ENCODE data around the gene STK17B. TPM values are rescaled to one million over a fixed set of nuclear protein-coding genes. Genes with fewer than 3 reads are reported as not detected.

Gene STK17B
- total RNA-seq, 1 donor, result 43.6 TPM

DNA sequence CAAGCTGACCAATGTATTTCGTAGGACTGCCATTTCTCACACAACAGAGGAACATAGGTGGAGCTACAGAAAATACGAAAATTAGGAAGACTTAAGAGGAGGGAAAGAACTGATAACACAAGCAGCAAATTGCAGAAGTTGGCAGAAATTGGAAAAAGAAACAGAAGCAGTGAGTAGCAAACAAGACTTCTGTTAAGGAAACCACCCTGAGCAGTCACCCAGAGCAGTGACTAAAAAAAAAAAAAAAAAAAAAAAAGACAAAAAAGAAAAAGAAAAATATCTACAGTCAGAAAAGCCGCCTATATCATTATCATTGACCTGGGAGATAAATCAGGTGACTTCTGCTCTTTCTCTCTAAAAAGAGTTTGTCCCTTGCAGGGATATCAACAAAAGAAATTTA is 21.4 kb downstream of the STK17B start:
- no peak overlapping the region for H3K4me3 ChIP-seq (ENCODE audit: low read depth, low read length)
- DNase-seq (ENCODE audit: low read depth), result no peak
- no peak for TF ChIP-seq CTCF (IDR thresholded peaks at IDR 0.05; ENCODE audit: insufficient read depth, low read depth, low read length)

DNA sequence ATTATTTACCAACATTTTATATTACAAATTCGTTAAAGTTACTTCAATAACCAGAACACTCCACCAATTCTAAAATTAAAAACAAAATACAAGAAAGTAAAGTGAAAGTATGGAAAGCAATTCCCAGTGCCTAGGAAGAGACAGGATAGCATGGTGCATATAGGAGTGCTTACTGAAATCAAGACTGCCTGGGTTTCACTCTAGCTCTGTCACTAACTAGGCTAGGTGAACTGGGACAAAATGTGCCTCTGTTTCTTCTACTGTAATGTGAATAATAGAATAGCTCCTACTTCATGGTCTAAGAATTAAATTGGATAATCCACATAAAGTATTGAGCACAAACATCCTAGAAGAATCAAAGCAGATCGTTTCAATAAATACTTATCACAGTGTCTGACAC is 22.6 kb downstream of the STK17B start:
- TF ChIP-seq CTCF (IDR thresholded peaks at IDR 0.05; ENCODE audit: insufficient read depth, low read depth, low read length), result no peak
- no peak overlapping the region for H3K4me3 ChIP-seq (ENCODE audit: low read depth, low read length)
- DNase-seq (ENCODE audit: low read depth), result no peak

GRCh38 chr2:196145256-196145655 is 26.1 kb downstream of the STK17B start:
- H3K4me3 ChIP-seq (ENCODE audit: low read depth, low read length), result no peak overlapping the region
- DNase-seq (ENCODE audit: low read depth), result no peak
- TF ChIP-seq CTCF (IDR thresholded peaks at IDR 0.05; ENCODE audit: insufficient read depth, low read depth, low read length), result no peak

- no peak for TF ChIP-seq CTCF (IDR thresholded peaks at IDR 0.05; ENCODE audit: insufficient read depth, low read depth, low read length)
- no peak overlapping the region for H3K4me3 ChIP-seq (ENCODE audit: low read depth, low read length)
- no peak for DNase-seq (ENCODE audit: low read depth)
Observed at GRCh38 chr2:196144513-196145126, 26.8 kb downstream of the STK17B start.

DNA sequence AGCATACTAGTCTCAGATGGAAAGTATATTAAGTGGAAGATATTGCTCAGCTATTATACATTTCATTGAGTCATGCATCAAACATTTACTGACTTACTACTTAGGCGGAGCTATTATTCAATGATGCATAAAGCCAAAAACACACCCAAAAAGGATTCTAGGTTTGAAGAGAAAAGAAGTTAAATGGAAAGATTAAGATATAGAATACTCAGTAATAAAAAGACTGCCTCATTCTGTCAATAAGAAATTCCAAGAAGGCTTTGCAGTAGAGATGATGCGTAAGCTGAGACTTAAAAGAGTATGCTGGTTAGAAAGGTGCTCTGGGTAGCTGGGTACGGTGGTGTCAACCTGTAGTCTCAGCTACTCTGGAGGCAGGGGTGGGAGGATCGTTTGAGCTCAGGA is 27.6 kb downstream of the STK17B start:
- H3K4me3 ChIP-seq (ENCODE audit: low read depth, low read length), result no peak overlapping the region
- TF ChIP-seq CTCF (IDR thresholded peaks at IDR 0.05; ENCODE audit: insufficient read depth, low read depth, low read length), result no peak
- DNase-seq (ENCODE audit: low read depth), result no peak

- no peak overlapping the region for H3K4me3 ChIP-seq (ENCODE audit: low read depth, low read length)
- TF ChIP-seq CTCF (IDR thresholded peaks at IDR 0.05; ENCODE audit: insufficient read depth, low read depth, low read length), result no peak
- peak; percentile 22 for DNase-seq (ENCODE audit: low read depth)
Observed at GRCh38 chr2:196142825-196143224, 28.6 kb downstream of the STK17B start.

- no peak for TF ChIP-seq CTCF (IDR thresholded peaks at IDR 0.05; ENCODE audit: insufficient read depth, low read depth, low read length)
- no peak for DNase-seq (ENCODE audit: low read depth)
- H3K4me3 ChIP-seq (ENCODE audit: low read depth, low read length), result no peak overlapping the region
Observed at GRCh38 chr2:196140213-196140612, 31.2 kb downstream of the STK17B start.
